Measurements from ENCODE around the gene TIMM17A. TPM values are rescaled to one million over a fixed set of nuclear protein-coding genes. Genes with fewer than 3 reads are reported as not detected.

TIMM17A gene
- total and polyA plus RNA-seq, 2 of the 4 experiments (the other 2 are of a cell fraction), result 80.4 to 87.3 TPM

GRCh38 chr1:201989354-201990128 lies 34.2 kb downstream of the TIMM17A start:
- Histone ChIP-seq H4K91ac (ENCODE audit: insufficient read depth, low read depth, low read length) (no peak overlapping the region), H3K56ac (ENCODE audit: extremely low read depth, insufficient read depth, low read length) (no peak overlapping the region), H2BK15ac (ENCODE audit: low read depth, low read length) (no peak overlapping the region), H2AFZ (replicated peaks; ENCODE audit: low read length, poor library complexity) (no peak overlapping the region), H2BK20ac (ENCODE audit: low read depth, low read length) (no peak overlapping the region), H4K8ac (ENCODE audit: low read depth in 2 of 2, low read length in 2 of 2) (no peak overlapping the region), H3K27ac (ENCODE audit: insufficient read depth, low read length) (no peak overlapping the region), H3K4me1 (ENCODE audit: control insufficient read depth, insufficient read depth, low read length) (no peaks in the 10 kb centered on the region), H2BK120ac (ENCODE audit: low read depth, low read length) (no peak overlapping the region), H3K9me3 (ENCODE audit: control insufficient read depth, insufficient read depth, low read length) (no peaks in the 10 kb centered on the region), H3K4ac (ENCODE audit: low read depth, low read length) (no peak overlapping the region), H2BK5ac (ENCODE audit: low read depth, low read length, poor library complexity, severe bottlenecking) (no peak overlapping the region), H3K9ac (ENCODE audit: low read depth, low read length) (no peak overlapping the region), H3K27me3 (ENCODE audit: control insufficient read depth, insufficient read depth, low read length) (no peaks in the 10 kb centered on the region), H3K4me3 (ENCODE audit: insufficient read depth, low read depth, low read length) (no peak overlapping the region), H4K5ac (ENCODE audit: low read depth, low read length) (no peak overlapping the region), H3K79me1 (ENCODE audit: low read depth in 1 of 2, low read length in 2 of 2) (peaks cover 19 to 44% of the 10 kb centered on the region in 2 experiments), H3K4me2 (ENCODE audit: low read depth, low read length) (no peak overlapping the region), H3K9me1 (ENCODE audit: insufficient read depth, low read length) (peaks cover 9% of the 10 kb centered on the region; the same call in 1 of the 2 replicates), H2AK5ac (ENCODE audit: low read depth, low read length) (no peak overlapping the region), H3K14ac (replicated peaks; ENCODE audit: low read depth, low read length) (no peak overlapping the region), H3K23ac (ENCODE audit: low read depth, low read length) (no peak overlapping the region), H3K18ac (ENCODE audit: low read depth, low read length) (no peak overlapping the region), H3K36me3 (ENCODE audit: control insufficient read depth, insufficient read depth, low read length) (peaks cover 40% of the 10 kb centered on the region), H4K20me1 (ENCODE audit: insufficient read depth, low read length) (no peaks in the 10 kb centered on the region; the same call in 1 of the 2 replicates), H2AK9ac (replicated peaks; ENCODE audit: low read depth, low read length, poor library complexity) (no peak overlapping the region)
- ATAC-seq (ENCODE audit: low read depth) (0 out of 2 replicates have a peak, but pooled peaks have one; percentile 24), DNase-seq (no peak)
- dilution Hi-C loops (cut with HindIII; ENCODE audit: low sequenced_read_pairs, unreplicated experiment), result no loop called here
- no peak for TF ChIP-seq RCOR1 (IDR thresholded peaks at IDR 0.05; ENCODE audit: insufficient replicate concordance, low read length)
- ChIA-PET CTCF (no interaction called here), POLR2A (ENCODE audit: unreplicated experiment) (no interaction called here)
- WGBS, 2 experiments (ENCODE audit: extremely low coverage in 2 of 2, insufficient read length in 1 of 2), result 100% methylated on average over 2 of the region's 10 CpGs; no CpG with 5 or more reads in 1 of the 2 experiments
- intact Hi-C loops (cut with micrococcal nuclease), result no loop called here
- BruUV-seq (replicated peaks), result no TSS peak
- in situ Hi-C loops (cut with MboI; ENCODE audit: low sequenced_read_pairs), result no loop called here

Measured in IMR-90 (cell line).